Hepatocyte (in vitro differentiated cells): ENCODE results near the gene CASKIN1. TPM values are rescaled to one million over a fixed set of nuclear protein-coding genes. Genes with fewer than 3 reads are reported as not detected.

Experiments
- DNase-seq: peaks from one replicate; pipeline ENCODE4 v3.0.0-alpha.2; 2016; ENCODE audit warnings: low spot score
- H2AFZ ChIP-seq: fragments of 200-600 bp; sonication (generic); 2 replicates; pipeline ENCODE4 v1.6.0; 2016; ENCODE audit warnings: antibody characterized with exemption, mild to moderate bottlenecking
- H3K27ac ChIP-seq: fragments of 200-600 bp; sonication (generic); 2 replicates; pipeline ENCODE4 v1.5.1; 2016; ENCODE audit warnings: mild to moderate bottlenecking
- H3K27me3 ChIP-seq: fragments of 200-600 bp; sonication (generic); 2 replicates; pipeline ENCODE4 v1.6.1; 2016
- H3K36me3 ChIP-seq: fragments of 200-600 bp; sonication (generic); replicated peaks from 2 replicates; pipeline ENCODE4 v1.5.1; 2016; ENCODE audit warnings: low read depth; ENCODE audit not compliant: insufficient read depth
- H3K4me1 ChIP-seq: fragments of 200-600 bp; sonication (generic); 2 replicates; pipeline ENCODE4 v1.5.1; 2016; ENCODE audit warnings: mild to moderate bottlenecking, moderate library complexity; ENCODE audit not compliant: insufficient read depth
- H3K4me2 ChIP-seq: fragments of 200-600 bp; sonication (generic); 2 replicates; pipeline ENCODE4 v1.6.0; 2016
- H3K4me3 ChIP-seq: fragments of 200-600 bp; sonication (generic); 2 replicates; pipeline ENCODE4 v1.5.1; 2016; ENCODE audit warnings: mild to moderate bottlenecking
- H3K79me2 ChIP-seq: fragments of 200-600 bp; sonication (generic); 2 replicates; pipeline ENCODE4 v1.6.0; 2017; ENCODE audit warnings: mild to moderate bottlenecking
- H3K9me2 ChIP-seq: fragments of 200-600 bp; sonication (generic); replicated peaks from 2 replicates; pipeline ENCODE4 v1.6.0; 2017; ENCODE audit warnings: mild to moderate bottlenecking; ENCODE audit not compliant: insufficient read depth
- H3K9me3 ChIP-seq: fragments of 200-600 bp; sonication (generic); 2 replicates; pipeline ENCODE4 v1.5.1; 2016; ENCODE audit warnings: low read depth, mild to moderate bottlenecking
- H4K20me1 ChIP-seq: fragments of 200-600 bp; sonication (generic); 2 replicates; pipeline ENCODE4 v1.6.0; 2016; ENCODE audit warnings: mild to moderate bottlenecking; ENCODE audit not compliant: insufficient read depth, poor library complexity, severe bottlenecking
- EZH2 ChIP-seq: fragments of 200-600 bp; sonication (generic); IDR thresholded peaks from 2 replicates; pipeline ENCODE4 v1.6.1; 2016; ENCODE audit warnings: antibody characterized with exemption, mild to moderate bottlenecking, borderline replicate concordance
- EZH2phosphoT487 ChIP-seq: fragments of 200-600 bp; sonication (generic); IDR thresholded peaks from one replicate; pipeline ENCODE4 v1.6.1; 2018; ENCODE audit warnings: antibody characterized with exemption, mild to moderate bottlenecking, low read depth, moderate library complexity; ENCODE audit not compliant: unreplicated experiment, severe bottlenecking
- WGBS: methylation state at CpG from one replicate; pipeline ENCODE4 v1.1.6; 2016; ENCODE audit warnings: low lambda C conversion rate; ENCODE audit errors: missing lambda C conversion rate; 5-methylcytosine and 5-hydroxymethylcytosine counted together
- polyA plus RNA-seq: library from polyadenylated mRNA; unstranded; fragments of >200 nt; fragmentation: Nextera tagmentation; extraction: Ambion mirVana; gene quantifications from 2 replicates; pipeline ENCODE4 v1.2.1, GENCODE V29; 2016
- total RNA-seq: library from RNA; depleted of rRNA; stranded (reverse); fragments of >200 nt; gene quantifications from 2 replicates; pipeline ENCODE4 v1.2.3, GENCODE V29; 2014
- TF ChIP-seq, protein P1 (sequence below): fragments of 200-600 bp; sonication (generic); IDR thresholded peaks from 2 replicates; pipeline ENCODE4 v1.5.1; 2016; ENCODE audit warnings: antibody characterized with exemption, mild to moderate bottlenecking; ENCODE audit not compliant: poor library complexity

Gene CASKIN1
- total and polyA plus RNA-seq, 2 experiments from 2014 or later = 0.47 to 1.7 TPM

DNA sequence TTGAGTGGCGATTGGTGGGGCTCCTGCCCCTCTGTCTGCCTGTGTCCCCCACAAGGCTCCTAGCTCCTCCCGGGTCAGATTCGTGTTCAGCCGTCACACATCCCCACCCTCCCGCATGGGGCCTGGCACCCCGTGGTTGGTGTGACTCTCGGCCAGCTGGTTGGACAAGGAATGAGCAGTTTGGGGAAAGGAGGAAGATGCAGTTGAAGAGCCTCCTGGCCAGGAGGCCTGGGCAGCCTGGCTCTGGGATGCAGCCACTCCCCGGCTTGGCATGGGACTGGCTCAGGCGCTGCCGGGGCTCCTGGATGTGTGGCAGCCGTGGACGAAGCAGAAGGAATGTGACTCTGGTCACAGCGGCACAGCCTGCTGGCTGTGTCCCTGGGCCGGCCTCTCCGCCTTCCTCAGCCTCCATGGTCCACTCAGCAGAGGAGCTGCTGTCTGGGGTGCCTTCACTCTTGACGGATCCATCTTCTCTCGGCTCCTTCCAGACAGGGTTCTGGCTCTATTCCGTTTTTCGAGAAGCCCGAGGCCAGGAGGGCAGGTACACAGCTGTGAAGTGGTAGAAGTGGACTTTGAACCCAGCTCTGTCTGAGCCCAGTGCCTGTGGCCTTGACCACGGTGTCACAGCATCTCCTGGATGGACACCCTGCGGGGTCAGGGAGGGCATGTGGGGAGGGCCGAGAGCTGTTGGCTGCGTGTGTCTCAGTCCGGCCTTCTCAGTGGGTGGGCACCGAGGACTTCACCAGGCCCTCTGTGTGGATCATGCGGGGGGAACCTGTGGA lies 38.7 kb downstream of the CASKIN1 start:
- Histone ChIP-seq H3K27me3 (no peaks in the 10 kb centered on the region), H3K4me1 (peaks cover 47% of the 10 kb centered on the region), H3K9me3 (no peaks in the 10 kb centered on the region), H3K4me3 (no peak overlapping the region), H3K9me2 (no peaks in the 10 kb centered on the region), H2AFZ (no peak overlapping the region), H3K27ac (peak overlapping the region; percentile 56), H4K20me1 (peaks cover 60% of the 10 kb centered on the region), H3K4me2 (peak overlapping the region; percentile 95), H3K79me2 (peaks cover 90% of the 10 kb centered on the region), H3K36me3 (no peaks in the 10 kb centered on the region)
- WGBS = 81% methylated on average over 27 of the region's 27 CpGs
- TF ChIP-seq EZH2 = no peak
- DNase-seq = no peak

DNA sequence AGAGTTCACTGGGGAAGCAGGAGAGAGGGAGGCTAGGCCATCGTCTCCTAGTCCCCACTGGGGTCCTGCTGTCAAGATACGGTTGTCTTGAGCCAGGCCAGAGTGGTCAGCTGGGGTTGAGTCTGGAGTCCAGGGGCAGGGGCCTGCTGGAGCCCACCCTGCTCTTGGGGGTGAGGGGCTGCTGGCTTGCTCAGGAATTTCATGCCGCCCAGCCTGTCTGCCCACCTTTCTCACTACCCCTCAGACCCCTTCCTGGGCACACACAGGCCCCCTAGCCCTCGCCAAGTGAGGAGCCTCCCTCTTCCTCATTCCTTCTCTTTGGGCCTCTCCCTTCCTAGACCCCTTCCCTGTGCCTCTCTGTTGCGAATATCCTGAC lies 39.6 kb downstream of the CASKIN1 start:
- H4K20me1 ChIP-seq = peaks cover 68% of the 10 kb centered on the region
- H3K27ac ChIP-seq = peak overlapping the region; percentile 56
- peak overlapping the region; percentile 95 for H3K4me2 ChIP-seq
- H3K27me3 ChIP-seq = no peaks in the 10 kb centered on the region
- H2AFZ ChIP-seq = no peak overlapping the region
- no peaks in the 10 kb centered on the region for H3K9me2 ChIP-seq
- H3K79me2 ChIP-seq = peaks cover 90% of the 10 kb centered on the region
- H3K4me1 ChIP-seq = peaks cover 47% of the 10 kb centered on the region
- no peaks in the 10 kb centered on the region for H3K36me3 ChIP-seq
- WGBS = 71% methylated on average over 5 of the region's 5 CpGs
- no peak for DNase-seq
- no peaks in the 10 kb centered on the region for H3K9me3 ChIP-seq
- TF ChIP-seq EZH2phosphoT487 (no peak), EZH2 (no peak)
- TF ChIP-seq, protein P1, sequence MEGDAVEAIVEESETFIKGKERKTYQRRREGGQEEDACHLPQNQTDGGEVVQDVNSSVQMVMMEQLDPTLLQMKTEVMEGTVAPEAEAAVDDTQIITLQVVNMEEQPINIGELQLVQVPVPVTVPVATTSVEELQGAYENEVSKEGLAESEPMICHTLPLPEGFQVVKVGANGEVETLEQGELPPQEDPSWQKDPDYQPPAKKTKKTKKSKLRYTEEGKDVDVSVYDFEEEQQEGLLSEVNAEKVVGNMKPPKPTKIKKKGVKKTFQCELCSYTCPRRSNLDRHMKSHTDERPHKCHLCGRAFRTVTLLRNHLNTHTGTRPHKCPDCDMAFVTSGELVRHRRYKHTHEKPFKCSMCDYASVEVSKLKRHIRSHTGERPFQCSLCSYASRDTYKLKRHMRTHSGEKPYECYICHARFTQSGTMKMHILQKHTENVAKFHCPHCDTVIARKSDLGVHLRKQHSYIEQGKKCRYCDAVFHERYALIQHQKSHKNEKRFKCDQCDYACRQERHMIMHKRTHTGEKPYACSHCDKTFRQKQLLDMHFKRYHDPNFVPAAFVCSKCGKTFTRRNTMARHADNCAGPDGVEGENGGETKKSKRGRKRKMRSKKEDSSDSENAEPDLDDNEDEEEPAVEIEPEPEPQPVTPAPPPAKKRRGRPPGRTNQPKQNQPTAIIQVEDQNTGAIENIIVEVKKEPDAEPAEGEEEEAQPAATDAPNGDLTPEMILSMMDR = no peak
- H3K4me3 ChIP-seq = peak overlapping the region; percentile 95

DNA sequence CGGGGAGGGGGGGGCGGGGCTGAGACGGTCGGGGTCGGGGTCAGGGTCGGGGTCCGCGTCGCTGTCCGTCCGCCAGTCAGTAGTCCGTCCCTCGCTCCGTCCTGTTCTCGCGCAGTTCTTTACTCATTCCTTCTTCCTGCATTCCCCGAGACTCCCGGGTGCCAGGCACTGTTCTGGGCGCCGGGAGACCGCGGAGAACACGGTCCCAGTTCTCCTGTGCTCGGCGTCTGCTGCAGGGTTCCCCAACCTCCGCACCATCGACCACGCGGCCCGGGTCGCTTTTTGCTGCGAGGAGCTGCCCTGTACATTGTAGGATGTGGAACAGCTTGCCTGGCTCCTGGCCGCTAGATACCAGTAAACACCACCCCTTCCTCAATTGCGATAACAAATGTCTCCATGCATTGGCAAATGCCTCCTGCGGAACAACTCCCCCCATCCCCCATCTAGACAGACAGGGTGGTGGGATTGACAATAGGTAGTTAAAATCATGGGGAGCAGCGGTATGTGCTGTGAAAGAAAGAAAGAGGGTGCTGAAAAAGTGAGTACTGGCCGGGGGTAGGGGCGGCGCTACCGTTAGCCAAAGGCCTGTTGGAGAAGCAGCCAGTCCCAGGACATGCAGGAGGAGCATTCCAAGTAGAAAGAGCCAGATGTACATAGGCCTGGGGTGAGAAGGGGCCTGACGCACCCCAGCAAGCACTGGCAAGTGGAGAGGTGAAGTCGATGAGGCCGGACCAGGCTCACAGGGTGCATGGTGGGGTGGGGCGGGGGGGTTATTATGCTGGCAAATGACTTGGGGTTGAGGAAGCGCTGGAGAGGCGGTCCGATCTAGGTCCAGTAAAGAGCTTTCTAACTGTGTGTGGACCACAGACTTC lies 40.2 kb downstream of the CASKIN1 start:
- peaks cover 48% of the 10 kb centered on the region for H3K4me1 ChIP-seq

More for the DNA sequence above, 40.2 kb downstream of the CASKIN1 start:
- Histone ChIP-seq H3K27me3 (no peaks in the 10 kb centered on the region), H3K27ac (peak overlapping the region; percentile 56), H3K36me3 (no peaks in the 10 kb centered on the region), H4K20me1 (peaks cover 74% of the 10 kb centered on the region), H3K4me2 (peak overlapping the region; percentile 95), H3K9me2 (no peaks in the 10 kb centered on the region), H3K79me2 (peaks cover 90% of the 10 kb centered on the region), H3K9me3 (no peaks in the 10 kb centered on the region), H3K4me3 (peak overlapping the region; percentile 95), H2AFZ (no peak overlapping the region)
- WGBS = 7% methylated on average over 36 of the region's 47 CpGs
- TF ChIP-seq EZH2phosphoT487 = no peak
- TF ChIP-seq, protein P1 = no peak
- no peak for TF ChIP-seq EZH2
- DNase-seq = peak; percentile 64
